Measurements from ENCODE around the gene EPN3.

The EPN3 gene

DNA sequence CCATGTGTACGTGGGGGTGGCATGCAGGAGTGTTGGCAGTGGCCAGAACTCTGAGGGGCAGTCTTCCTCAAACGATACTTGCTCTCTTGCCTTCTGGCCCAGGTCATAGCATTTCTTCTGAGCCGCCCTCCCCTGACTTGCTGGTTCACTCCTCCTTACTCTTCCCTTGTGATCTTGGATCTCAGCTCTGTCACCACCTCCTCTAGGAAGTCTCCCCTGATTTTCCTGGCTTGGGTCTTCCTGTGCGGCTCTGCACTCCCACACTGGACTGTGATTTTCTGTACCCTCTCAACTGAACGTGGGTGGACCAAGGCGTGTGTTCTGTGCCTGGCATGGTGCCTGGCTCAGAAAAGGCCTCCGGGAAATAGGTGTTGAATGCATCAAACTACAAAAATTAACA is 2.9 kb downstream of the EPN3 start:
- Histone ChIP-seq H3K79me2 (ENCODE audit: insufficient read depth, low read length) (no peaks in the 10 kb centered on the region), H3K36me3 (ENCODE audit: insufficient read depth, low read length) (no peaks in the 10 kb centered on the region), H3K27me3 (ENCODE audit: insufficient read depth, low read length, poor library complexity, severe bottlenecking) (no peaks in the 10 kb centered on the region), H3K9ac (ENCODE audit: low read depth, low read length, poor library complexity, severe bottlenecking) (no peak overlapping the region), H2AFZ (ENCODE audit: low read length) (no peak overlapping the region), H3F3A (ENCODE audit: low read depth) (no peaks in the 10 kb centered on the region), H3K4me2 (ENCODE audit: low read depth, low read length, poor library complexity, severe bottlenecking) (no peak overlapping the region), H4K20me1 (ENCODE audit: insufficient read depth, low read length, poor library complexity, severe bottlenecking) (no peaks in the 10 kb centered on the region), H3K4me3 (ENCODE audit: low read length, poor library complexity, severe bottlenecking) (no peak overlapping the region), H3K4me1 (ENCODE audit: insufficient read depth, low read length, poor library complexity, severe bottlenecking) (no peaks in the 10 kb centered on the region), H3K9me2 (replicated peaks; ENCODE audit: low read depth, low read length) (no peaks in the 10 kb centered on the region), H3K9me3 (ENCODE audit: insufficient read depth, low read depth, low read length) (no peaks in the 10 kb centered on the region)
- TF ChIP-seq EZH2phosphoT487 (IDR thresholded peaks at IDR 0.05; ENCODE audit: borderline replicate concordance), result no peak
- TF ChIP-seq, protein P1, sequence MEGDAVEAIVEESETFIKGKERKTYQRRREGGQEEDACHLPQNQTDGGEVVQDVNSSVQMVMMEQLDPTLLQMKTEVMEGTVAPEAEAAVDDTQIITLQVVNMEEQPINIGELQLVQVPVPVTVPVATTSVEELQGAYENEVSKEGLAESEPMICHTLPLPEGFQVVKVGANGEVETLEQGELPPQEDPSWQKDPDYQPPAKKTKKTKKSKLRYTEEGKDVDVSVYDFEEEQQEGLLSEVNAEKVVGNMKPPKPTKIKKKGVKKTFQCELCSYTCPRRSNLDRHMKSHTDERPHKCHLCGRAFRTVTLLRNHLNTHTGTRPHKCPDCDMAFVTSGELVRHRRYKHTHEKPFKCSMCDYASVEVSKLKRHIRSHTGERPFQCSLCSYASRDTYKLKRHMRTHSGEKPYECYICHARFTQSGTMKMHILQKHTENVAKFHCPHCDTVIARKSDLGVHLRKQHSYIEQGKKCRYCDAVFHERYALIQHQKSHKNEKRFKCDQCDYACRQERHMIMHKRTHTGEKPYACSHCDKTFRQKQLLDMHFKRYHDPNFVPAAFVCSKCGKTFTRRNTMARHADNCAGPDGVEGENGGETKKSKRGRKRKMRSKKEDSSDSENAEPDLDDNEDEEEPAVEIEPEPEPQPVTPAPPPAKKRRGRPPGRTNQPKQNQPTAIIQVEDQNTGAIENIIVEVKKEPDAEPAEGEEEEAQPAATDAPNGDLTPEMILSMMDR (conservative IDR thresholded peaks at IDR 0.05; ENCODE audit: low read length), result no peak

DNA sequence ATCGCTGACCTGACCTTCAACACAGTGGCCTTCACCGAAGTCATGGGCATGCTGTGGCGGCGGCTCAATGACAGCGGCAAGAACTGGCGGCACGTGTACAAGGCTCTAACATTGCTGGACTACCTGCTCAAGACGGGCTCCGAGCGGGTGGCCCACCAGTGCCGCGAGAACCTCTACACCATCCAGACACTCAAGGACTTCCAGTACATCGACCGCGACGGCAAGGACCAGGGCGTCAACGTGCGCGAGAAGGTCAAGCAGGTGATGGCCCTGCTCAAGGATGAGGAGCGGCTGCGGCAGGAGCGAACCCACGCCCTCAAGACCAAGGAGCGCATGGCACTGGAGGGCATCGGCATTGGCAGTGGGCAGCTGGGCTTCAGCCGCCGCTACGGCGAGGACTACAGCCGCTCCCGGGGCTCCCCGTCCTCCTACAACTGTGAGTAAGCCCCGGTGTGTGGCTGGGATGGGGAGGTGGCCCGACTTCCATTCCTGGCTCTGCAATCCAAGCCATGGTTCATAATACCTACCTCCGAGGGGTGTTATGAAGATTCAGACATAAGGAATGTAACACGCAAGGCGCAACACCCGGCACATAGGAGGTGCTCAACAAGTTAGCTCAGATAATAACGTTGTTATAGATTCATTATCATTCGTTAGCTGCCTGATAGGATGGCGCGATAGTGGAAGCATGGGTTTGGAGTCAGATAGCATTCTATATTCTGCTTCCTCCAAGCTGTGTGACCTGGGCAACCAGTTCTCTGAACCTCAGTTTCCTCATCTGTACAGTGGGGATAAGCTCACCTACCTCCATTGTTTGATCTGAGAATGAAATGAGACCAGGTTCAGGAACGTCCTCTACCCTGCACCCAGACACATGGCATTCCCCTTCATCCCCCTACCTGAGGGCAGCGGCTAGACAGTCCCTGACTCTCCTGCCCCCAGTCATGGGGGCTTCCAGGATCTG is 4.4 kb downstream of the EPN3 start:
- Histone ChIP-seq H3F3A (ENCODE audit: low read depth) (no peaks in the 10 kb centered on the region), H3K4me1 (ENCODE audit: insufficient read depth, low read length, poor library complexity, severe bottlenecking) (peaks cover 9% of the 10 kb centered on the region), H3K27me3 (ENCODE audit: insufficient read depth, low read length, poor library complexity, severe bottlenecking) (no peaks in the 10 kb centered on the region), H3K9ac (ENCODE audit: low read depth, low read length, poor library complexity, severe bottlenecking) (no peak overlapping the region), H4K20me1 (ENCODE audit: insufficient read depth, low read length, poor library complexity, severe bottlenecking) (no peaks in the 10 kb centered on the region), H3K9me2 (replicated peaks; ENCODE audit: low read depth, low read length) (no peaks in the 10 kb centered on the region), H2AFZ (ENCODE audit: low read length) (no peak overlapping the region), H3K36me3 (ENCODE audit: insufficient read depth, low read length) (no peaks in the 10 kb centered on the region), H3K79me2 (ENCODE audit: insufficient read depth, low read length) (no peaks in the 10 kb centered on the region), H3K4me3 (ENCODE audit: low read length, poor library complexity, severe bottlenecking) (no peak overlapping the region), H3K9me3 (ENCODE audit: insufficient read depth, low read depth, low read length) (no peaks in the 10 kb centered on the region), H3K4me2 (ENCODE audit: low read depth, low read length, poor library complexity, severe bottlenecking) (no peak overlapping the region)
- TF ChIP-seq, protein P1 (conservative IDR thresholded peaks at IDR 0.05; ENCODE audit: low read length), result no peak
- TF ChIP-seq EZH2phosphoT487 (IDR thresholded peaks at IDR 0.05; ENCODE audit: borderline replicate concordance), result no peak

DNA sequence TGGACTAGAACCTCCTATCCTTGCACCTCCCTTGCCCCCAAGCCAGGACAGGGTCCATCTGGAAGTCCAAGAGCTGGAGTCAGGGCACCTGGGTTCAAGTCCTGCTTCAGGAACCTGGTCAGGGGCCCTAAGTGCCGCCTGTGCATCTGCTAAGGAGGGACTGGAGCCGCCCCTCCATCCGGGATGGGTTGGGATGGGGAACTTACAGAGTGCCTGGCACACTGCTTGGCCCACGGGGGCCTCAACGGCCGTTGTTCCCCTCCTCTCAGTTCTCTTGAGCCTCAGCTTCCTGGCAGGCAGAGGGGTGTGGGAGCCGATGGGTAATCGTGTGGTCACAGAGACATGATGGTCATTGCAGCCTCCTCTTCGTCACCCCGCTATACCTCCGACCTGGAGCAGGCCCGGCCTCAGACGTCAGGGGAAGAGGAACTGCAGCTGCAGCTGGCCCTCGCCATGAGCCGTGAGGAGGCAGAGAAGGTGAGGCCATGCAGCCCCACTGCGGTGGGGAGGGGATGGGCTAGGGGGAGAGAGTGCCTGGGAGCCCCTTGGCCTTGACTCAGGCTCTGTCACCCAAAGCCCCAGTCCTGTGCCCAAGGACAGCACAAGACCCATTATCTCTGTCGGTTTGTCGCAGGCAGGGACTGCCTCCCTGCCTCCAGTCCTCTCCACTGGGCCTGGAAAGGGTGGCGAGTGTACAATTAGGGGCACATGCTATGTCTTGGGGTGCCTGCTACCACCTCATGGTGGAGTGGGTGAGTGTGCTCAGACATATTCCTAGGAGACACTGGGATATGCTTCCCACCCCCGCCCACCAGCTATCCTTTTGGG is 5.4 kb downstream of the EPN3 start:
- no peak for TF ChIP-seq EZH2phosphoT487 (IDR thresholded peaks at IDR 0.05; ENCODE audit: borderline replicate concordance)
- TF ChIP-seq, protein P1 (conservative IDR thresholded peaks at IDR 0.05; ENCODE audit: low read length), result no peak
- Histone ChIP-seq H3F3A (ENCODE audit: low read depth) (no peaks in the 10 kb centered on the region), H3K36me3 (ENCODE audit: insufficient read depth, low read length) (no peaks in the 10 kb centered on the region), H3K9ac (ENCODE audit: low read depth, low read length, poor library complexity, severe bottlenecking) (no peak overlapping the region), H3K79me2 (ENCODE audit: insufficient read depth, low read length) (no peaks in the 10 kb centered on the region), H3K4me3 (ENCODE audit: low read length, poor library complexity, severe bottlenecking) (no peak overlapping the region), H3K27me3 (ENCODE audit: insufficient read depth, low read length, poor library complexity, severe bottlenecking) (no peaks in the 10 kb centered on the region), H3K9me2 (replicated peaks; ENCODE audit: low read depth, low read length) (no peaks in the 10 kb centered on the region), H3K9me3 (ENCODE audit: insufficient read depth, low read depth, low read length) (no peaks in the 10 kb centered on the region), H2AFZ (ENCODE audit: low read length) (no peak overlapping the region), H3K4me2 (ENCODE audit: low read depth, low read length, poor library complexity, severe bottlenecking) (no peak overlapping the region), H3K4me1 (ENCODE audit: insufficient read depth, low read length, poor library complexity, severe bottlenecking) (peaks cover 14% of the 10 kb centered on the region), H4K20me1 (ENCODE audit: insufficient read depth, low read length, poor library complexity, severe bottlenecking) (no peaks in the 10 kb centered on the region)

Measured in Loucy (cell line).